22Rv1 (cell line): Measurements from ENCODE around the gene DENND1A.

Experiments
- CTCF ChIP-seq: fragments of 450-650 bp; IDR thresholded peaks from 2 replicates; pipeline ENCODE4 v1.5.1; 2017; ENCODE audit warnings: mild to moderate bottlenecking
- ZFX ChIP-seq: fragments of 450-650 bp; IDR thresholded peaks from 2 replicates; pipeline ENCODE4 v1.6.1; 2017; ENCODE audit warnings: antibody characterized with exemption, borderline replicate concordance

- TF ChIP-seq CTCF, result no peak
- no peak for TF ChIP-seq ZFX
Observed at GRCh38 chr9:123346026-123346425, 583.9 kb downstream of the DENND1A start.
